Epithelial cell of proximal tubule (primary cell): Measurements from ENCODE around the gene CHN1. TPM values are rescaled to one million over a fixed set of nuclear protein-coding genes. Genes with fewer than 3 reads are reported as not detected.

ENCODE experiments used
- DNase-seq: peaks from one replicate; pipeline ENCODE4 v3.0.0-alpha.2; 2011; ENCODE audit warnings: low read depth
- H3K4me3 ChIP-seq: 2 replicates; pipeline ENCODE4 v1.5.1; 2011; ENCODE audit warnings: low read depth, mild to moderate bottlenecking, low read length
- total RNA-seq: library from RNA; depleted of rRNA; stranded (reverse); fragments of >200 nt; gene quantifications from 2 replicates; pipeline ENCODE4 v1.2.3, GENCODE V29; 2015
- TF ChIP-seq, protein P1 (sequence below): conservative IDR thresholded peaks from 2 replicates; pipeline ENCODE4 v1.5.1; 2012; ENCODE audit warnings: low read depth, mild to moderate bottlenecking, low read length

CHN1 gene
- total RNA-seq, 1 donor from 2014 or later: 22.5 TPM

DNA sequence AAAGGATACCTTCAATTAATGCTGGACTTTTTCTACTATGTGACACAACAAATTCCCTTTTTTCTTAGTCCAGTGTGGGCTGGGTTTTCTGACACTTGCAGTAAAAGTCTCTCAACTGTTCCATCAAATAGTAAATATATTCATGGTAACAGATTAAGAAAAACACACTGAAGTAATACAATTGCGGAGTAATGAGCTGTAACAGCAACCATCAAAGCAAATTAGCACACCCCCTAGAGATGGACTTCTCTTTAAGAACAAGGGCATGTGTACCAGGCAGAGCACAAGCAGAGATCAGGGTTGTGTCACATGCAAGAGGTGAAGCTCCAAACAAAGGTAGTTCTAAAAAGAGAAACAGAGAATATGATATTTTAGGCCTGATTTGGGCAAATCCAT is 168.2 kb downstream of the CHN1 start:
- TF ChIP-seq, protein P1, sequence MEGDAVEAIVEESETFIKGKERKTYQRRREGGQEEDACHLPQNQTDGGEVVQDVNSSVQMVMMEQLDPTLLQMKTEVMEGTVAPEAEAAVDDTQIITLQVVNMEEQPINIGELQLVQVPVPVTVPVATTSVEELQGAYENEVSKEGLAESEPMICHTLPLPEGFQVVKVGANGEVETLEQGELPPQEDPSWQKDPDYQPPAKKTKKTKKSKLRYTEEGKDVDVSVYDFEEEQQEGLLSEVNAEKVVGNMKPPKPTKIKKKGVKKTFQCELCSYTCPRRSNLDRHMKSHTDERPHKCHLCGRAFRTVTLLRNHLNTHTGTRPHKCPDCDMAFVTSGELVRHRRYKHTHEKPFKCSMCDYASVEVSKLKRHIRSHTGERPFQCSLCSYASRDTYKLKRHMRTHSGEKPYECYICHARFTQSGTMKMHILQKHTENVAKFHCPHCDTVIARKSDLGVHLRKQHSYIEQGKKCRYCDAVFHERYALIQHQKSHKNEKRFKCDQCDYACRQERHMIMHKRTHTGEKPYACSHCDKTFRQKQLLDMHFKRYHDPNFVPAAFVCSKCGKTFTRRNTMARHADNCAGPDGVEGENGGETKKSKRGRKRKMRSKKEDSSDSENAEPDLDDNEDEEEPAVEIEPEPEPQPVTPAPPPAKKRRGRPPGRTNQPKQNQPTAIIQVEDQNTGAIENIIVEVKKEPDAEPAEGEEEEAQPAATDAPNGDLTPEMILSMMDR: peak; percentile 16
- DNase-seq: no peak
- no peak overlapping the region for H3K4me3 ChIP-seq

DNA sequence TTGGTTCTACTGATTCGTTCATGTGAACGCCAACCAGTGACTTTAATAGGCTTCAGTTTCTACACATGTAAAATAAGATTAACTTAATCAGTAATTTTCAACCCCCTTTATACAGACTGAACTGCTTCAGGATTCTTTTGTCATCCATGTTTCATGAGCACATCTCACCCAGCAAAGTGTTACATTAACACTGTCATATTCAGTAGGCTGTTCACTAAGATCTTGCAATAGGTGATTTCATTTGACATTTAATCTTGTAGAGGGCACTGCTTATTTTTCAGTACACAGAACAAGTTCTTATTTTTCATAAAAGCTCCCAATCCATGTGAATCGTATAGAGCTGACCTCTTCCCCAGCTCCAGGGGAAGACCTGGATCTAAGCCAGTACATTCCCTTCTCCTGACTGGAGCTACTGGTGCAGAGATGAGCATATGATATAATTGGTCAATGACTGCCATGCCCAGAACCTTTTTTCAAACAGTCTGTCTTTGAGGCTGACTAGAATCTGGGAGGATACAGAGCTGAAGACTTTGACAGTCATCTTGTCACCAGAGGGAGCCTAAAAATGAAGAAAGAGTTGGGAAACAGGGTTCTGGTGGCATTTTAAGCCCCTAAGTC is 168.7 kb downstream of the CHN1 start:
- peak; percentile 91 for DNase-seq
- H3K4me3 ChIP-seq: no peak overlapping the region
- TF ChIP-seq, protein P1: no peak

DNA sequence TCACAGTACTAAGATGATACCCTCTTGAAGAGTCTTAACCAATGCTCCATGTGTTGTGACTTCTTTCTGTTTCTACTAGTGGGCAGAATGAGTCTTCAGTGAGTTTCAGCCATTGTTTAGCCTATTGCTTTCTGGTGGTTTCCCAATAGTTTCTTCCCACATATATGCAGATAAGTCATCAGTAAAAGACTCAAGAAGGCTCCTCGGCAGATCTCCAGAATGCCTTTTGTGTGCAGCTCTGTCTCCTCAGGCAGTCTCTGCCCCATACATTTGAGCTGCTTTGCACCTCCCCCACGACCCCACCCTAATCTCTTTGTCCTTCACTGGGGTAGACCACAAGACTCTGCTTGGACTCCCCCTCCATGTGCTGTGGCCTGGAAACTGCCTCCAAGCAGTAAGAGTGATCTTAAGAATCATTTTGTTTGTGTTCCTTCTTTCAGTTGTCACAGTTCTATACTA is 169.4 kb downstream of the CHN1 start:
- TF ChIP-seq, protein P1: no peak
- peak; percentile 58 for DNase-seq
- no peak overlapping the region for H3K4me3 ChIP-seq

DNA sequence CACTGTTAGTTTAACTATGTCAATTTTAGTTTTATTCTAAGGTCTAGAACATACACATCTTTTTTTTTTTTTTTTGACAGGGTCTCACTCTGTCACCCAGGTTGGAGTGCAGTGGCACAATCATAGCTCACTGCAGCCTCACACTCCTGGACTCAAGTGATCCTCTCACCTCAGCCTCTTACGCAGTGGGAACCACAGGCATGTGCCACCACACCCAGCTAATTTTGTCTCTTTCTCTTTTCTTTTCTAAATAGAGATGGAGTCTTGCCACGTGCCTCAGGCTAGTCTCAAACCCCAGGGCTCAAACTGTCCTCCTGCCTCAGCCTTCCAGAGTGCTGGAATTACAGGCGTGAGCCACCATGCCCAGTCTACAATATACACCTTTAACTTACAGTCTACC is 171.4 kb downstream of the CHN1 start:
- no peak for DNase-seq
- H3K4me3 ChIP-seq: no peak overlapping the region
- TF ChIP-seq, protein P1: no peak

DNA sequence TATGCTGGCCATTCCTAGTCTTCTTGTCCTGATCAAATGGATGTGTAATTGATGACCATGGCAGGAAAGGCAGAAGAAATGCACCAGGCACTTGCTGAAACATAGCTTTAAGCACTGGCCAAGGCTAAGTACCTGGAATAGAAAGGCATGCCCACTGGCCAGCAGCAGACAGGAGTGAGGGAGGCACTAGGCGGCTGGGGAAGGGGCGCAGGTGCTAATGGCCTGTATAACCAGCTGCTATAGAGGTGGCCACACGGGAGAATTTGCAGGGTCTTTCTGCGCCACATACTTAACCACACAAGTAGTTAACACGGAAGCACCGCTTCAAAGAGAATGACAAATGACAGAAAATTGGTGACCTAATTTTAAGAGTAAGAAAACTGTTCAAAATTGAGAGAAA is 174.6 kb downstream of the CHN1 start:
- DNase-seq: no peak
- TF ChIP-seq, protein P1: no peak
- H3K4me3 ChIP-seq: no peak overlapping the region

DNA sequence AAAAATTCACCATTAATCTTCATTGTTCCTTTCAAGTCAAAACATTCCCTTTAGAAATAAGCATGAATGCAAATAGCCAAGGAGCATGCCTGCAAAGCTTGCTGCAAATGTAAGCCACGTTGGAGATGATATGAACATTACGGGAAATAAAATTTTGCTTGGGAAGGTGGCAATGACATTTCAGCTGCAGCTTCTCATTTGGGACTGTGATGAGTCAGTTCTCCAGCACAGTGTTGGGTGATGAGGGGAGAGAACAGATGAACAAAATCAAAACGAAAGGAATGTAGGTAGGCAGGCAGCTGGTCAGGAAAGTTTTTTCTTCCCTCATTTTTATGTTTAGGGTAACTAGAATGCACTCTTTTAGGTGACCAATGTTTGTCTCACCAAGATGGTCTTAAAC is 175.6 kb downstream of the CHN1 start:
- DNase-seq: no peak

More for the DNA sequence above, 175.6 kb downstream of the CHN1 start:
- H3K4me3 ChIP-seq: no peak overlapping the region
- TF ChIP-seq, protein P1: no peak
